GM21526 (cell line): ENCODE measurements around the gene FAM53B.

Source experiments
- ATAC-seq: cut with Tn5 transposase; IDR thresholded peaks from one replicate; pipeline ENCODE4 v1.9.1; 2021; ENCODE audit warnings: moderate library complexity; ENCODE audit not compliant: unreplicated experiment, low FRiP score

Gene FAM53B

GRCh38 chr10:124743191-124744101 lies 732 bp downstream of the FAM53B start:
- ATAC-seq = peak; percentile 13

DNA sequence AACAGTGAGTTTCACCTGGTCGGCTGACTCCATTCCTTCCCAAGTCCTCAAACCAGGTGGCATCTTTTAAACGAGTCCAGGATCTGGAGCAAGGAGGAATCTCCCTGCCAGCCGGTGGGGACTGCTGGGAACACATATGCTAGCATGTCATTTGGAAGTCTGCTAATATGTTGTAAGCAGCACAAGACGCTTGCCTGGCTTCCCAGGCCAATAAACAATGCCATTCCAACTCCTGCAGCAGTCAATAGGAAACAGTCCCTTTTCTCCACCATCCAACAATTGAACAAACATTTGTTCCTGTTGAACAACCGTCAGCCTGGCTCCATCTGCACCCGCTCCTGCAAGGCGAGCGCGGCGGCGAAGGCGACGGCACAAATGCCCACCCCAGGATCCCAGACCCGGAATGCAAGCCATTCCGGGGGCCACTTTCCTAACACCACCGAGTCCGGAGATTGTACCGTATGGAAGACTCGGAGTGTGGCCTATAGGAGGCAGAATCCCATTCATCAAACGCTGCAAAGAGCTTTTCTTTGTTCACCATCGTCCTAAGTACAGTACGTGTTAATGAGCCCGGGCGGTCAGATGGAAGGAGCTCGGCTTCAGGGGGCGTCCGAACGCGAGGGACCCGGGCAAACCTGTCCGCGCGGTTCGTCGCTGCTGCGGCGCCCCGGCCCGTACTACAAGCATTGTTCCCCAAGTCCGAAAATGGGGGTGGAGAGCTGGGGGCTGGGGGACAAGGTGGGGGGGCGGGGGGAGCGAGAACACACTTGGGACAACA lies 1.6 kb downstream of the FAM53B start:
- no peak for ATAC-seq

DNA sequence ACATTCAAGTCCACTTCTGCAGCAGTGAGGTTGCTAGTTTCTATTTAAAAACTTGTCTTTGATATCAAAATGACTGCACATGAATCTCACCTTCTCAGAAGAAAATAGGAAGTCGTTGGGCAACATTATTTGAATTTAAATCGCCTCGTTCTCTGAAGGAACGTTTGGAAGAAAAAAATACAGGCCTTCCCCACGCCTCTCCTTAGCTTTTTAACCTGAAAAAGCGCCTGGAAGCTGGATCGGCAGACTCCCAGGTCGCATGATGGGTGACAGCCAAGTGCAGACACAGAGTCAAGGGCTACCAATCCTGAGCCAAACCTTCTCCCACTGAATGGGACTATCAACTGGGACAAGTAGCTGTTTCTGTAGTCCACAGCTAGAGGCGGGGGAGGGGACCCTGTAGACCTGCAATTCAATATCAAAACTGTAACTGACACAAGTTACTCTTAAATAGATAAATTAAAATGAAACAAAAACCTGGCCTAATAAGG lies 2.2 kb downstream of the FAM53B start:
- ATAC-seq = no peak

- peak; percentile 39 for ATAC-seq
These were observed 2.8 kb downstream of the FAM53B start for GRCh38 chr10:124741281-124741921.

DNA sequence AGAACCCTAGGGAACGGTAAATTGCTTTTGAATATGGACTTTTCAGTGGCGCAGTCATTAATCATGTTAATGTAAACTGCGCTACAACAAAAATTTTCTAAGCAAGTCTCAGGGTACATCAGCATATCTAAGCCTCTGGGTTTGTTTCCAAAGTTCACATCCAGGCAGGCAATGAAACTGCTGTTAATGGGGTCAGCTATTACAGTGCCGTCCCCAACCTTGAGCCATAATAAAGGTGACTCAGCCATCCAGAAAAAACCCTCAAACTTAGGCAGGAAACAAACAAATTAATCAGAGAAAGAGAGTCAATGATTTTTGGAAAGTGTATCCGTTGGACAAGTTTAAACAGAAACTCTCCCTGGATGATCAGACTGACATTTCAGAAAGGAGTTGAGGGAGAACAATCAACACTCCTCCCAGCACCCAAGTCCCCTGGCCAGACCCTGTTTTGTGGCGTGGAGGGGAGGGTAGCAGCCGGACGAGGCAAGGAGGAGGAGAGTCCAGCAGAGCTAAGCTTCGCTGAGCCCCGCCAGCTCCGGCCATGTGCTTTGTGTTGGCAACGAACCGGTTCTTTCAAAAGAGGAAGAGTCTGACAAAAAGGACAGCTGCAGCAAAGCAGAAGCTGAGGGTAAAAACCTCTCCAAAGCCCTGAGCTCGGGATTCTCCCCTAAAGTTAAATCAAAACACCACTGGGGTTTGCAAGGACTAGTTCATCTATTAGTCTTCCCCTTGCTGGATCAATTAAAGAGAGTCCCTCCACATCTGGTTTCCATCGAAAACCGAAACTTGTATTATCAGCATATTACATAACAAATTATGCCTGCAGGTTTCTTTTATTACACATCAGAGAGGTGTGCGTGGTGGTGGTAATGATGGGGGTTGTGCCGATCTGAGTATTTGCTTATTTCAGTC lies 3.6 kb downstream of the FAM53B start:
- peak; percentile 1 for ATAC-seq

DNA sequence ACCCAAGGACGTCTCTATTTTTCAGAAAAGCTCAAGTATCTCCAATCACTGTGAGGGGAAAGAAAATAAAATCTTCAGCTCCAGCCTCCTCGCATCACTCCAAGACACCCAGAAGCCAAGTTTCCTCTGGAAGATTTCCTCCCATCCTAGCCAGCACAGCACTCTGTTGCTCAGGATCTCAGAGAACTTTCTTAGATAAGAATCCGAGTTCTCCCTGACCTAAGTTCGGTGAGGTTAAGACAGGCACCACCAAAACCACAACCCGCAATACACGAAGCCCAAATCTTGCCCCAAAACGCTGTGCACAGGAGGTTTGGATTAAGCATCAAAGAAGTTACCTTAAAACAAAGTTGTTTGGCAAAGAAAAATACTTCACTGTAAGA lies 4.2 kb downstream of the FAM53B start:
- no peak for ATAC-seq

- ATAC-seq = no peak
These were observed 4.9 kb downstream of the FAM53B start for GRCh38 chr10:124739119-124739921.

DNA sequence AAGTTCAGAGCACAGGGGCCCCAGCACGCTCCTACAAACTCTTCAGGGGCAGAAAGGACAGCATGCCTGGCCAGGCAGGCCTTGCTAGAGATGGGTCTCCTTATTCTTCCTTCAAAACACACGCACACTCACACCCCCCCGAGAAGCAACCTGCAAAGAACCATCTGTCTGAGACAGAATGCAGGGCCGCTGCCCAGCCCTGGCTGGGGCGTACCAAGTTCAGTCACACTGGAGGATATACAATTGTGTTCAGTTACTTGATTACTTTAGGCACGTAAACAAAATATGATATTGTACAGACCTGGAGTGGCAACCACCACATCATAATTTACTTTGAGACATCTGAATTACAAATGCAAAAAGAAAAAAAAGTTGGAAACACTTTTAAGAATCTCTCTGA lies 5.7 kb downstream of the FAM53B start:
- no peak for ATAC-seq

GRCh38 chr10:124737708-124738107 lies 6.5 kb downstream of the FAM53B start:
- no peak for ATAC-seq

GRCh38 chr10:124737221-124737620 lies 7.0 kb downstream of the FAM53B start:
- no peak for ATAC-seq

DNA sequence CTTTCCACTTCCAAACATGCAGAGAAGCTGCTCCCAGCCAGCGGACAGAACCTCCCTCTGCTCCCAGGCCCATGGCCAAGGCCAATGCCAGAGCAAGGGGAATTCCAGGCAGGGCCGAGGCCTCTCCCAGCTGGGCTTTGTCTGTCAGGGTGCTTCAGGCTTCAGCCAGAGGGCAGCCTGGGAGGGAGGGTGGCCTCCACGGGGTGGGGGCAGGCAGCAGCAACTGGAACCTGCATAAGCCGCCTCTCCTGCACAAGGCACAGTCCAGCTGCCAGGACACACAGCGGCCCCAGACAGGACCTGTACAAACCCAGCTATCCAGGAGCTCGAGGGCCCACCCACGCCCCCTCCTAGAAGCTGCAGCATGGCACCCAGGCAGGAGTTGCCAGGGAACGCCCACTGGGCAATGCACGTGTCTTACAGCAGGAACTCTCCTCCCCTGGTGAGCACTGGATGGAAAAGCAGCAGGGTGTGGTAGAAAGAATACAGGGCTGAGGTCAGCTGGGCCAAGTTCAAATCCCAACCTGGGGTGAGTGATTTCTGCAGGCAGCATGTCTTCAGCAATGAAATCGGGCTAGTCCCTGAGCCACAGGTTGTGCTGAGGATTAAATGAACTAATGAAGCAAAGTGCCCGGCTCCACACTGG lies 7.6 kb downstream of the FAM53B start:
- ATAC-seq = no peak

GRCh38 chr10:124735491-124736286 lies 8.5 kb downstream of the FAM53B start:
- no peak for ATAC-seq

GRCh38 chr10:124734311-124735166 lies 9.6 kb downstream of the FAM53B start:
- ATAC-seq = no peak

DNA sequence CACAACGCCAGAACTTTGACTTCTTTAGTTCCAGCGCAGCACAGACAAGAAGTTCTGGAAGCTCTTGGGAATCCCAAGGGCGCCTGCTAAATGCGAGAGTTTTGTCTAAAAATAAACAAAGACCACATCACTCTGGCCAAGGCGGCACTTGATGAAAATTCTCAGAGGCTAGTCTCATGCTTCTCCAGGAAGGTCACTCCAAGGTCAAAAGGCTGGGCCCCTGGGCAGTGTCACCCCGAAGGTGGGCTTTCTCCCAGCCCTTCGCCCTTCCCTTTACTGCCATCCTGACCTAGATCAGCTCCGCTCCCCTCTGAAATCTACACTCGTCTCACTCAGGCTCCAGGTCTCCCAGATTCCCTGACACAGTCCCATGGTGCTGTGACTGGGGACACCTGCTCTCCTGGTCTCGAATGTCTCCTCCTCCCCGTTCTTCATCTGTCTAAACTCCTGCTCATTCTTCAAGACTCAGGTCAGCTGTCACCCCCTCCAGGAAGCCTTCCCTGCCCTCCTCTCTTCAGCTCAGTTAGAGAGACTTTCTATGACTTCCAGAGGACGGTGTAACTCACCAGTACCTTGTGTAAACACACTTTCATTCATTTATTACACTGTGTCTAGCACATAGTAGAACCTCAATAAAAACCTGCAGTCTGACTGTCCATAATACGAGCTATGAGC lies 10.5 kb downstream of the FAM53B start:
- no peak for ATAC-seq

DNA sequence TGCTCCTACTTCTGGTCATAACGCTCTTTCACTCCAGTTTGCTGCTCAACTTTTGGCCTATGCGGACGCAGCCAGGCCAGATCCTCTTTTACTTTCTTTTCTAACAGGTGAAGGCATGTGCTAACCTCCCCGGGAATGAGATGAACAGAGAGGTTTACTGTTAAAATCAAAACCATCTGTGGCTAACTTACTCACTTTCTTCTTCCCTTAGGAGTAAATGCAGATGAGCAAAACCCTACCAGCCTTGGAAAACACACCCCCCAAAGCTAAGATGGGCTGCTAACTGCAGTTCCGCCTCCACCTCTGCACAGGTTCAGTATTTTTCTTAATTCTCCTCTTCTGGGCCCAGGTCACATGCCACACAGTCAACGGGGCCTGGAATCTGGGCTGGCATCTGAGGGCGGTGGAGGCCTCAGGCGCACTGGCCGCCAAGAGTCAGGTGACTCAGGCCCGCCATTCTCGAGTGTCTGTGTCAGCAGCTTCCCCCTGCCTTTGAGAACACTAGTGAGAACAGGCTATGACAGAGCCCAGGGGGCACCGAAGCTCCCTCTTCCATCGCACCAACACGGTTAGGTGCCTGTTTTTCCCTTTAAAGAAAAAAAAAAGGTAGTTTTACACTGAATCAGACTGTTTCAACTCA lies 11.1 kb downstream of the FAM53B start:
- peak; percentile 54 for ATAC-seq

- no peak for ATAC-seq
These were observed 12.6 kb downstream of the FAM53B start for GRCh38 chr10:124731551-124731950.
